Uterus (tissue), 2 donors: ENCODE measurements around the gene CSNK2A1.

Experiments
- POLR2A ChIP-seq, 2 donors: fragments of 450-650 bp; IDR thresholded peaks; one replicate each; pipeline ENCODE4 v1.6.1; 2016; ENCODE audit warnings: antibody characterized with exemption in 2 of 2, mild to moderate bottlenecking in 1 of 2, moderate library complexity in 1 of 2
- TF ChIP-seq, protein P1 (sequence below), 4 experiments: fragments of 200-600 bp in 2 of 4; fragments of 450-650 bp in 2 of 4; sonication (generic) in 2 of 4; IDR thresholded peaks; one replicate each; pipeline ENCODE4 v1.5.1; 2016 to 2019; ENCODE audit warnings: antibody characterized with exemption in 4 of 4, mild to moderate bottlenecking in 2 of 4, moderate library complexity in 1 of 4

DNA sequence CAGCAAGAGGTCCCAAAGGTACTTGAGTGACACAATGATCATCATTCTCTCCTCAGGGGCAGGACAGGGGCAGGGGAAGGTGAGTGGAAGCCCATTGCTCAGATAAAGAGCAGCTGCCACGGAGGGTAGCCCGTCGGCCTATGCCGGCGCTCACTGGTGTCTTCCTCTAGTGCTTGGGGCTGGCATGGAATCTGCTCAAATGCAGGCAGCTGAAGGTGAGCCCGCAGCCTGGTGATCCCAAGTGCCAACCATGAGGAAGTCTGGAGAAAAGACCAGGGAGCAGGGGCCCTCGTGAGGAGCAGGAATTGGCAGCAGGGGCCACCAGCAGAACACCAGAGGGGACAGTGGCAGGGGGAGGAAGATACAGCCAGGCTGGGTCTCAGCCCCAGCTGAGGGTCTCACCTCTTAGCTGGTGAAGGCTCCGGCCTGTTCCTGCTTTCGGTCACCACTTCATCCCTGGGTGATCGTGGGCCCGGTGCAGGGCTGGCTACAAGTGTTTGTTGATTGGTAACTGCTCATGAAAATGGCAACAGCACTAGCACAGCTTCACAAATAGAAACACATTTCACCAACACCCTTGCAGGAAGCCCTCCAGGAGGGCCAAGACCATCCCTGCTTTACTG is 110.8 kb downstream of the CSNK2A1 start:
- TF ChIP-seq POLR2A (IDR thresholded peaks at IDR 0.05): no peak
- TF ChIP-seq, protein P1, sequence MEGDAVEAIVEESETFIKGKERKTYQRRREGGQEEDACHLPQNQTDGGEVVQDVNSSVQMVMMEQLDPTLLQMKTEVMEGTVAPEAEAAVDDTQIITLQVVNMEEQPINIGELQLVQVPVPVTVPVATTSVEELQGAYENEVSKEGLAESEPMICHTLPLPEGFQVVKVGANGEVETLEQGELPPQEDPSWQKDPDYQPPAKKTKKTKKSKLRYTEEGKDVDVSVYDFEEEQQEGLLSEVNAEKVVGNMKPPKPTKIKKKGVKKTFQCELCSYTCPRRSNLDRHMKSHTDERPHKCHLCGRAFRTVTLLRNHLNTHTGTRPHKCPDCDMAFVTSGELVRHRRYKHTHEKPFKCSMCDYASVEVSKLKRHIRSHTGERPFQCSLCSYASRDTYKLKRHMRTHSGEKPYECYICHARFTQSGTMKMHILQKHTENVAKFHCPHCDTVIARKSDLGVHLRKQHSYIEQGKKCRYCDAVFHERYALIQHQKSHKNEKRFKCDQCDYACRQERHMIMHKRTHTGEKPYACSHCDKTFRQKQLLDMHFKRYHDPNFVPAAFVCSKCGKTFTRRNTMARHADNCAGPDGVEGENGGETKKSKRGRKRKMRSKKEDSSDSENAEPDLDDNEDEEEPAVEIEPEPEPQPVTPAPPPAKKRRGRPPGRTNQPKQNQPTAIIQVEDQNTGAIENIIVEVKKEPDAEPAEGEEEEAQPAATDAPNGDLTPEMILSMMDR (IDR thresholded peaks at IDR 0.05): no peak
